Measurements from ENCODE around the gene SDHB.

Gene SDHB

DNA sequence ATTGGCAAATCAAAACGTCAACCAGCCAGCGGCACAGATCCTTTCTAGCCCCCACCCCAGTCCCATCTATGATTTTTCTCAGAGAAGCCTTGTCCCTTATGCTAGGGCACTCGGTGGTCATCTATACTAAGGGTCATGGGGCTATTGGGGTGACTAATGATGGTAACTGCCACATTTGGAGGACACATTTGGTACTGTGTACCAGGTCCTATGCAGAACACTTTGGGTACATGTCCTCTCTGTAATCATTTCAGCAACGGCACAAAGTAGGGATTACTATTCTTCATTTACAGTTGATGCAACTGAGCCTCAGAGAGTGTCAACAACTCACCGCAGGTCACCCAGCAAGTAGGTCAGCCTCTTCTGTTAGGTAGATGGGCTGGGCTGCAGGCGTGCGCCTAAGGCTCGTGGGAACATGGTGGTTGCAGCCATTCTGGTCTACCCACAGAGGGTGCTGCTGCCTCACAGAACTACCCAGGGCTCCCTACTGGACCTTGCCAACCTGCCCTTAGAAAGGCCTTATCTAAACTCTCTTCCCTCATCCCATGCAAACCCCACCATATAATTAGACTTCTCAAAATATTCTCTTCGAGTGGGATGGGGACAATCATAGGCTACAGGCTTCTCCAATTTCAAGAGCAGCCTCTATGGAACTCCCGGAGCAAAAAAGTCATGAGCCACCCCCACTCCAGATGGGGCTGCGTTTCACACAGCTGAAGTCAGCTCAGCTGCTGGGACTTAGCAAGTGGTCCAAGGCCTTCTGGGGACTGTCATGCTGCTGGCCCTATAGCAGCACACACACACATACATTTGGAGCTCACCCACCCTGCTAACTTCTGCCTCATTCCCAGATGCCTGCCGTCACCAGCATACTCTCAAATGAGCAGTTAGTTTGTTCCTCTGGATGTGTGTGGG, 5.8 kb upstream of the SDHB start:
- Histone ChIP-seq H3K9ac (ENCODE audit: low read depth, low read length) (no peak overlapping the region), H3K36me3 (ENCODE audit: insufficient read depth, low read length) (no peaks in the 10 kb centered on the region), H3K27me3 (ENCODE audit: control insufficient read depth, insufficient read depth, low read length) (peaks cover 3% of the 10 kb centered on the region), H3K4me3 (ENCODE audit: low read length) (no peak overlapping the region), H3K4me2 (ENCODE audit: low read length) (no peak overlapping the region), H3K4me1 (ENCODE audit: control insufficient read depth, insufficient read depth, low read length) (no peaks in the 10 kb centered on the region), H3K9me3 (replicated peaks; ENCODE audit: low read length) (no peaks in the 10 kb centered on the region)

DNA sequence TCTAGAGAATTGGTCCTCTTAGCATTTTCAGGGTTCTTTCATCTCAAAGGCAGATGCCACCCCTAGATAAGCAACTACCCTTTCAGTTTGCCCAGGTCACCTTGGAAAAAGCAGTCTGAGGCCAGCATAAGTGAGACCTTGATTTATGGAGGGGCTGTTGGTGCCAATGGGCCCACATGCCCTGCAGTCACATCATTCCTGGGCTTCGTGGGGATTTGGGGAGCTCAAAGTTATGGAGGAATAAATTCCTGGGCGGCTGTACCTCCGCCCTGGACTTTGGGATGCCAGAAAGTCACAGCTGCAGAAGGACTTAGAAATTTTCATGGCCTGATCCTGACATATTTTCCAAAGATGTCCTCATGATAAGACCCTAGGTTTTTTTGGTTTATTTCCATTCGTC, 2.7 kb upstream of the SDHB start:
- H3K4me3 ChIP-seq (ENCODE audit: low read length): no peak overlapping the region
- H3K36me3 ChIP-seq (ENCODE audit: insufficient read depth, low read length): no peaks in the 10 kb centered on the region
- H3K4me1 ChIP-seq (ENCODE audit: control insufficient read depth, insufficient read depth, low read length): peaks cover 9% of the 10 kb centered on the region
- H3K9me3 ChIP-seq (replicated peaks; ENCODE audit: low read length): no peaks in the 10 kb centered on the region
- peaks cover 3% of the 10 kb centered on the region for H3K27me3 ChIP-seq (ENCODE audit: control insufficient read depth, insufficient read depth, low read length)
- H3K4me2 ChIP-seq (ENCODE audit: low read length): no peak overlapping the region
- no peak overlapping the region for H3K9ac ChIP-seq (ENCODE audit: low read depth, low read length)

DNA sequence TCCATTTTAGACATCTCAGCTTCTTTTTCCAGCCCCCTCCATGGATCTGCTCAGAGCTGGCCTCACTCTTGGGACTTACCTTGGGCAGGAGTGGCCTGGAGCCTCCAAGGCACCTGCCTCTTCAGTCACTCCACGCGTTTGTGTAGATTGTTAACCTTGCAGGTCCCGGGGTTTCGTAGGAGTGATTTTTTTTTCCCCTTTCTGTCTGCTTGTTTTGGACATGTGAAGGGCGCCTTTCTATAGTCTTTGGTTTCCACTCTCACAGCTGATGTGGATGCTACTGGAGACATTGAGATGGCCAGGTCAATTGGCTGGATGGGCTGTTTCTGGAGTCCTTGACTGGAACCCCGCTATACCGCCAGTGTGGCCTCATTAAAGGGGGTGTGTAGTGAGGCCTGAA, 2.0 kb upstream of the SDHB start:
- no peak overlapping the region for H3K4me2 ChIP-seq (ENCODE audit: low read length)
- H3K27me3 ChIP-seq (ENCODE audit: control insufficient read depth, insufficient read depth, low read length): peaks cover 3% of the 10 kb centered on the region
- H3K9ac ChIP-seq (ENCODE audit: low read depth, low read length): no peak overlapping the region
- H3K9me3 ChIP-seq (replicated peaks; ENCODE audit: low read length): no peaks in the 10 kb centered on the region
- H3K4me3 ChIP-seq (ENCODE audit: low read length): no peak overlapping the region
- H3K36me3 ChIP-seq (ENCODE audit: insufficient read depth, low read length): no peaks in the 10 kb centered on the region
- peaks cover 9% of the 10 kb centered on the region for H3K4me1 ChIP-seq (ENCODE audit: control insufficient read depth, insufficient read depth, low read length)

DNA sequence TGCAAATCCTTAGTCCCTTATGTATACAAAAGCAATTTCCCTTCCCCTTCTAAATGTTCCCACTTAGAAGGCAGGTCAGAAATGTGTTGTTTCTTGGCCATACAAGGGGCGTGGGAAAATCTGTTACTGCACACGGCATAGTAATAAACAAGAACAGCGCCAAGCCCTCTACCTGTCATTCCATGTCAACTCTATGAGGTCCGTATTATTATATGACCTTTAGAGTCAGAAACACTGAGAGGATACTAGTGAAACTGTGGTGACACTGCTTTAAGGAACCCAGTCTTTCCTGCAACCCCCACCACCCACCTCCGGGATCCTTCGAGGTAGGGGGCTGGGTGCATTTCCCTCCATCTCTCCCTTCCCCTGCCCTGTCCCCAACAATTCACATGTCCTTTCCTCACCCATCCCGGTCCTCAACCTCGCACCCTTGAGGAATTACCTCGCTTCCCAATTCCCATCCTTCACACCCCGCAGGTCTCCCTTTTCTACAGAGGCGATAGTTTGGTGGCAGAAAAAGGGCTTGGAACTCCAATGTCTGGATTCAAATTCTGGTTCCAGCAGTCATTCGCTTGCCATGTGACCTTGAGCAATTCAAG, 647 bp downstream of the SDHB start:
- H3K4me3 ChIP-seq (ENCODE audit: low read length): peak overlapping the region; percentile 94
- peaks cover 9% of the 10 kb centered on the region for H3K4me1 ChIP-seq (ENCODE audit: control insufficient read depth, insufficient read depth, low read length)
- H3K27me3 ChIP-seq (ENCODE audit: control insufficient read depth, insufficient read depth, low read length): peaks cover 3% of the 10 kb centered on the region
- peak overlapping the region; percentile 85 for H3K4me2 ChIP-seq (ENCODE audit: low read length)
- no peaks in the 10 kb centered on the region for H3K9me3 ChIP-seq (replicated peaks; ENCODE audit: low read length)
- H3K36me3 ChIP-seq (ENCODE audit: insufficient read depth, low read length): peaks cover 8% of the 10 kb centered on the region
- peak overlapping the region; percentile 89 for H3K9ac ChIP-seq (ENCODE audit: low read depth, low read length)

DNA sequence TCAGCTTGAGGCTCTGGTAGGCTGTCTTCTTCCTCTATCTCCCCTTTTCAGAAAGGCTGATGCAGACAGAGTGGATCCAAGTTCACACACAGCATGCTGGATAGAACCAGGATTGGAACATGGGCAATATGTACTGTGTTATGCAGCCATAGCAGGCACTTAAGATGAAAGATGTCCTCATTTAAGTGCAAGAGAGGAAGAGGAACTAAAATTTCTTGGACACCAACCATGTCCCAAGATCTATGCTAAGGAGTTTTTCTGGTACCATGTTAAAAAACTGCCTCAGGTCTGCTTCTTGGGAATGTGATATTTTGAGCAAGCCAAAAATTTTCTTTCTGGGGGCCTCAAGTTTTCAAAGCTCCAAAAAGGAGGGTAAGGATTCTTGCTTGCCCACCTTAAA, 1.2 kb downstream of the SDHB start:
- Histone ChIP-seq H3K4me3 (ENCODE audit: low read length) (peak overlapping the region; percentile 94), H3K4me2 (ENCODE audit: low read length) (peak overlapping the region; percentile 85), H3K9me3 (replicated peaks; ENCODE audit: low read length) (no peaks in the 10 kb centered on the region), H3K4me1 (ENCODE audit: control insufficient read depth, insufficient read depth, low read length) (peaks cover 9% of the 10 kb centered on the region), H3K27me3 (ENCODE audit: control insufficient read depth, insufficient read depth, low read length) (no peaks in the 10 kb centered on the region), H3K9ac (ENCODE audit: low read depth, low read length) (peak overlapping the region; percentile 89), H3K36me3 (ENCODE audit: insufficient read depth, low read length) (peaks cover 8% of the 10 kb centered on the region)

DNA sequence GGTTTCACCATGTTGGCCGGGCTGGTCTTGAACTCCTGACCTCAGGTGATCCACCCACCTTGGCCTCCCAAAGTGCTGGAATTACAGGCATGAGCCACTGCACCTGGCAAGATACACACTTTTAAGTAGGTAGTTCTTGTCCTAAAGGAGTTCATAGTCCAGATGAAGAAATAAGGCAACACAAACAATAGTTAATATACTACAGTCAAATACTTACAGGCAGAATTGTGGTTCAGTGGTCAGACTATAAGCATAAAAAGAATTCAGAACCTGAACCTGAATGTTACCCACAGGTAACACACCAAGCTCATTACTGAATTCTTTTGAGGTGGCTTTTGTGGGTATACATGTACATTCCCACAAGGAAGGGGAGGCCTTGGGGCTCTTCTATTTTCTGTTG, 1.8 kb downstream of the SDHB start:
- H3K27me3 ChIP-seq (ENCODE audit: control insufficient read depth, insufficient read depth, low read length): no peaks in the 10 kb centered on the region
- peak overlapping the region; percentile 85 for H3K4me2 ChIP-seq (ENCODE audit: low read length)
- H3K9me3 ChIP-seq (replicated peaks; ENCODE audit: low read length): no peaks in the 10 kb centered on the region
- peaks cover 8% of the 10 kb centered on the region for H3K36me3 ChIP-seq (ENCODE audit: insufficient read depth, low read length)
- peaks cover 9% of the 10 kb centered on the region for H3K4me1 ChIP-seq (ENCODE audit: control insufficient read depth, insufficient read depth, low read length)
- H3K9ac ChIP-seq (ENCODE audit: low read depth, low read length): no peak overlapping the region
- H3K4me3 ChIP-seq (ENCODE audit: low read length): no peak overlapping the region

DNA sequence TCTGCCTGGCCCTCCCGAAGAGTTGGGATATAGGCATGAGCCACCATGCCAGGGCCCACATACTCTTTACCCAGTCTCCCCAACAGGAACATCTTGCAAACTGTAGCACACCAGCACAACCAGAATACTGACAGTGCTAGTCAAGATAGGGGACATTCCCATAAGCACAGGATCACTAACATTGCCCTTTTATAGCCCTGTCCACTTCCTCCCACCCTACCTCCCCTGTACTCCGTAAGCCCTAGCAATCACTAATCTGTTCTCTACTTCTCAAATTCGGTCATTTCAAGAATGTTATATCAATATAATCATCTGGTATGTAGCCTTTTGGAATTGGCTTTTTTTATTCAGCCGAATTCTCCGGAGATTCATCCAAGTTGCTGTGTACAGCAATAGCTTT, 5.9 kb downstream of the SDHB start:
- Histone ChIP-seq H3K4me2 (ENCODE audit: low read length) (no peak overlapping the region), H3K9ac (ENCODE audit: low read depth, low read length) (no peak overlapping the region), H3K4me1 (ENCODE audit: control insufficient read depth, insufficient read depth, low read length) (peaks cover 10% of the 10 kb centered on the region), H3K27me3 (ENCODE audit: control insufficient read depth, insufficient read depth, low read length) (no peaks in the 10 kb centered on the region), H3K4me3 (ENCODE audit: low read length) (no peak overlapping the region), H3K9me3 (replicated peaks; ENCODE audit: low read length) (no peaks in the 10 kb centered on the region), H3K36me3 (ENCODE audit: insufficient read depth, low read length) (peaks cover 28% of the 10 kb centered on the region)

DNA sequence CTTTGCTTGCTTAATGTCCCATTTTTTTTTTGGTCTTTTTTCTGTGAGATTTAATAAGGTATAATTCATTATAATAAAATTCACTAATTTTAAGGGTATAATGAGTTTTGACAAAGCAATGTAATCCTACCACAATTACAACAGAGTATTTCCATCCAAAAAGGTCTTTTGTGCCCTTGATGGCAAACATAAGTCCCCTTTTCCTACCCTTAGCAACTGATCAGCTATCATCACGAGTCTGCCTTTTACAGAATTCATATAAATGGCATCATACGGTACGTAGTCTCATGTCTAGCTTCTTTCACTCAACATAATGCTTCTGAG, 7.5 kb downstream of the SDHB start:
- no peak overlapping the region for H3K4me2 ChIP-seq (ENCODE audit: low read length)
- H3K9ac ChIP-seq (ENCODE audit: low read depth, low read length): no peak overlapping the region
- H3K36me3 ChIP-seq (ENCODE audit: insufficient read depth, low read length): peaks cover 40% of the 10 kb centered on the region
- H3K27me3 ChIP-seq (ENCODE audit: control insufficient read depth, insufficient read depth, low read length): no peaks in the 10 kb centered on the region
- peaks cover 3% of the 10 kb centered on the region for H3K4me1 ChIP-seq (ENCODE audit: control insufficient read depth, insufficient read depth, low read length)
- no peak overlapping the region for H3K4me3 ChIP-seq (ENCODE audit: low read length)
- no peaks in the 10 kb centered on the region for H3K9me3 ChIP-seq (replicated peaks; ENCODE audit: low read length)

DNA sequence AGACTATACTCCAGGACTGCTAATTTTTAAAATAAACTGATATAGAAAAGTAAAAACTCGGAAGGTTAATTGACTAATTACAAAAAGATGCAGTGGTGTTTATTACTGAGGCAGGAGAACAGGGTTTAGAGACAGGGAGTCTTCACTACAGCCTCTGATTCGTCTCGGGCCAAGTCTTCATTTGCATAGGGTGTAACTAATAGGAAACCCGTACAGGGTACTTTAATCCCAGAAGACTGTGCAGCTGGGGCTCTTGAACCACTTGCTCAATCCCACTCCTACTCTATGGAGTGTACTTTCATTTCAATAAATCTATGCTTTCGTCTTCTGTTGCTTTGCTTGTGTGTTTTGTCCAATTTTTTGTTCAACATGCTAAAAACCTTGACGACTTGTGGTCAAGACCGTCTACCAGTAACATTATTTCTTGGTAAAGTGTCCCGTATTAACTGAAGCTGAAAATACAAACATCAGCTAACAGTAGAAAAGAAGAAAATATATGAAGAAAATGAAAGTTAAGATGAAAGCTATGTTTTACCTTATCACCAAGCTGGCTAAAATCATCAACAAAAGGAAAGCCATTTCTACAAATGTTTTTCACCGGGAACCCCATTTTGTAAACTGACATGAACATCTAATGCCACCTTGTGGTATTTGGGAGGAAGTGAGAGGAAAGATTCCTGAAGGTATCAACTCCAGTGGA, 8.0 kb downstream of the SDHB start:
- Histone ChIP-seq H3K4me2 (ENCODE audit: low read length) (peak overlapping the region; percentile 67), H3K36me3 (ENCODE audit: insufficient read depth, low read length) (peaks cover 43% of the 10 kb centered on the region), H3K4me3 (ENCODE audit: low read length) (peak overlapping the region; percentile 20), H3K9ac (ENCODE audit: low read depth, low read length) (peak overlapping the region; percentile 45), H3K9me3 (replicated peaks; ENCODE audit: low read length) (no peaks in the 10 kb centered on the region), H3K27me3 (ENCODE audit: control insufficient read depth, insufficient read depth, low read length) (no peaks in the 10 kb centered on the region), H3K4me1 (ENCODE audit: control insufficient read depth, insufficient read depth, low read length) (peaks cover 3% of the 10 kb centered on the region)

DNA sequence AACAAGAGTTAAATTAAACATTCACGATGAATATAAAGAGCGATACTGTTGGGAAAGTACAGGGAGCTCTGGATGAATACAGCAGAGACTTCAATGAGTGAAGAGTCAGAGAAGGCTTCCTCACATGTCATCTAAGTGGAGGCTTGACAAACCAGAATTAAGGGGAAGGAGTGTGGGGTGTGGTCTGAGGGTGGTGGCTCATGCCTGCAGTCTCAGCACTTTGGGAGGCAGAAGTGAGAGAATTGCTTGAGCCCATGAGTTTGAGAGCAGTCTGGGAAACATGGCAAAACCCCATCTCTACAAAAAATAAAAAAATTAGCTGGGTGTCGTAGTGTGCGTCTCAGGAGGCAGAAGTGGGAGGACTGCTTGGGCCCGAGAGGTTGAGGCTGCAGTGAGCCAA, 8.7 kb downstream of the SDHB start:
- H3K27me3 ChIP-seq (ENCODE audit: control insufficient read depth, insufficient read depth, low read length): no peaks in the 10 kb centered on the region
- no peaks in the 10 kb centered on the region for H3K9me3 ChIP-seq (replicated peaks; ENCODE audit: low read length)
- peaks cover 3% of the 10 kb centered on the region for H3K4me1 ChIP-seq (ENCODE audit: control insufficient read depth, insufficient read depth, low read length)
- no peak overlapping the region for H3K4me2 ChIP-seq (ENCODE audit: low read length)
- H3K9ac ChIP-seq (ENCODE audit: low read depth, low read length): no peak overlapping the region
- H3K4me3 ChIP-seq (ENCODE audit: low read length): no peak overlapping the region
- peaks cover 44% of the 10 kb centered on the region for H3K36me3 ChIP-seq (ENCODE audit: insufficient read depth, low read length)

DNA sequence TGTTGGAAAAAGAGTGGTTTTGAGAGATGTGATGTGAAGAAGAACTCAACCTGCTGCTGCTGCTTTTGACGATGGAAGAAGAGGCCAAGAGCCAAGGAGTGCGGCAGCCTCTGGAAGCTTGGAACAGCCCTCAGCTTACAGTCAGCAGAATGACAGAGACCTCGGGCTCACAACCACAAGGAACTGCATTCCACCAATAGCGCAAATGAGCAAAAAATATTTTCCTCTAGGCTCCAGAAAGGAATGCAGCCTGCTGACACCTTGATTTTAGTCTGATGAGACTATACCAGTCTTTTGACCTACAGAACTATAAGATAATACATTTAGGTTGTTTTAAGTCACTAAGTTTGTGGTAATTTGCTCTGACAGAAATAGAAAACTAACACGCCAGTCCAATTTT, 10.2 kb downstream of the SDHB start:
- Histone ChIP-seq H3K4me3 (ENCODE audit: low read length) (no peak overlapping the region), H3K27me3 (ENCODE audit: control insufficient read depth, insufficient read depth, low read length) (no peaks in the 10 kb centered on the region), H3K9me3 (replicated peaks; ENCODE audit: low read length) (no peaks in the 10 kb centered on the region), H3K4me1 (ENCODE audit: control insufficient read depth, insufficient read depth, low read length) (peaks cover 3% of the 10 kb centered on the region), H3K4me2 (ENCODE audit: low read length) (no peak overlapping the region), H3K9ac (ENCODE audit: low read depth, low read length) (no peak overlapping the region), H3K36me3 (ENCODE audit: insufficient read depth, low read length) (peaks cover 43% of the 10 kb centered on the region)
